NB4 (cell line): ENCODE data around the gene CAMSAP1.

Experiments
- CTCF ChIP-seq: IDR thresholded peaks from one replicate; pipeline ENCODE4 v1.5.1; 2012; ENCODE audit warnings: low read depth, low read length
- MAX ChIP-seq: IDR thresholded peaks from 2 replicates; pipeline ENCODE4 v1.6.1; 2011; ENCODE audit warnings: low read depth, low read length
- POLR2A ChIP-seq: IDR thresholded peaks from 2 replicates; pipeline ENCODE4 v1.6.1; 2011; ENCODE audit warnings: mild to moderate bottlenecking; ENCODE audit not compliant: insufficient read length; ENCODE audit errors: extremely low read depth

- TF ChIP-seq CTCF = no peak
- no peak for TF ChIP-seq POLR2A
- TF ChIP-seq MAX = no peak
Observed at GRCh38 chr9:135823036-135823435, 84.3 kb downstream of the CAMSAP1 start.
